ENCODE results near the gene PRR14. TPM values are rescaled to one million over a fixed set of nuclear protein-coding genes. Genes with fewer than 3 reads are reported as not detected.

Gene PRR14
- total and polyA plus RNA-seq, 3 donors from 2014 or later: 37.0 to 66.3 (median 60.0) TPM

DNA sequence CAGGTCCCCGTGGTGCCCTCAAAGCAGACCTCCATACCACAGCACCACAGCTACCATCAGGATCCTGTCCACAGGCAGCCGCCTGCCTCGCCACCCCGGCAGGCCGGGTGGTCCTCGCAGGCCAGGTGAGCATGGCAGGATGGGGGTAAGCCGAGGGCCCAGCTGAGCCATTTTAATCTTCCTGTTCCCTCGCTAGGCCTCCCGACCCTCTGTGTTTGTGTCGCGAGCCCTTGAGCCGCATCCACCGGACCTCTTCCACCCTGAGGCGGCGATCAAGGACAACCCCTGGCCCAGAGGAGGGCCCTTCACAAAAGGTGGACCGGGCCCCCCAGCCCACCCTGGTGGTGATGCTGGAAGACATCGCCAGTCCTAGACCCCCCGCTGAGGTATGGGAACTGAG is 2.0 kb downstream of the PRR14 start:
- intact Hi-C loops (cut with DNase I; ENCODE audit: low total_unique reads): no loop called here
- Histone ChIP-seq H3K4me3 (no peak overlapping the region), H3K27me3 (no peaks in the 10 kb centered on the region), H3K27ac (no peak overlapping the region), H3K36me3 (ENCODE audit: low read depth, missing control alignments) (no peaks in the 10 kb centered on the region), H3K4me1 (peaks cover 23% of the 10 kb centered on the region), H3K9me3 (no peaks in the 10 kb centered on the region)
- 91 to 94% methylated on average over 18 of the region's 18 CpGs for WGBS, 2 donors
- no peak for DNase-seq
- no peak for TF ChIP-seq POLR2A (IDR thresholded peaks at IDR 0.05)
- TF ChIP-seq CTCF (IDR thresholded peaks at IDR 0.05): no peak

- Histone ChIP-seq H3K4me3 (no peak overlapping the region), H3K27ac (no peak overlapping the region), H3K9me3 (no peaks in the 10 kb centered on the region), H3K27me3 (no peaks in the 10 kb centered on the region), H3K36me3 (ENCODE audit: low read depth, missing control alignments) (no peaks in the 10 kb centered on the region), H3K4me1 (peaks cover 24% of the 10 kb centered on the region)
- TF ChIP-seq POLR2A (IDR thresholded peaks at IDR 0.05): no peak
- TF ChIP-seq CTCF (IDR thresholded peaks at IDR 0.05): no peak
- no peak for DNase-seq
- WGBS, 2 donors: 93% methylated on average over 17 to 18 of the region's 18 CpGs
- intact Hi-C loops (cut with DNase I; ENCODE audit: low total_unique reads): no loop called here
These were observed 4.1 kb downstream of the PRR14 start for GRCh38 chr16:30654856-30655255.

DNA sequence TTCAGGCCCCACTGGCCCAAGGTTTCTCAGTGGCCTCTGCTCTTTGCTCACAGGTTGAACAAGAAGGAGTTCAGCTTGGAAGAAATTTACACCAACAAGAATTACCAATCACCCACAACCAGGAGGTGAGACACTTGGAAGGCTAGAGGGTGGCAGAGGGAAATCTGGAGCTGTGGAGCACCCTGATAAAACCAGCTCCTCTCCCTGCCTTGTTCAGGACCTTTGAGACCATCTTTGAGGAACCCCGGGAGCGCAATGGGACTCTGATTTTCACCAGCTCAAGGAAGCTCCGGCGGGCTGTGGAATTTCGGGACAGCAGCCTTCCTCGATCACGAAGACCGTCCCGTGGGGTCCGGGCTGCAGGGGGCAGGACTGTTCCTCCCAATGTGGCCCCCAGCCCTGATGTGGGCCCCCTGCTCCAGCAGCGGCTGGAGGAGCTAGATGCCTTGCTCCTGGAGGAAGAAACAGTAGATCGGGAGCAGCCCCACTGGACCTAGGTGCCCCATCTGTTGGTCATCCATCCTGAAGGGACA is 5.1 kb downstream of the PRR14 start:
- Histone ChIP-seq H3K36me3 (ENCODE audit: low read depth, missing control alignments) (no peaks in the 10 kb centered on the region), H3K4me1 (peaks cover 34% of the 10 kb centered on the region), H3K27me3 (no peaks in the 10 kb centered on the region), H3K9me3 (no peaks in the 10 kb centered on the region), H3K4me3 (no peak overlapping the region), H3K27ac (no peak overlapping the region)
- TF ChIP-seq CTCF (IDR thresholded peaks at IDR 0.05) (no peak), POLR2A (IDR thresholded peaks at IDR 0.05) (no peak)
- no peak for DNase-seq
- intact Hi-C loops (cut with DNase I; ENCODE audit: low total_unique reads): no loop called here
- 93 to 94% methylated on average over 12 of the region's 12 CpGs for WGBS, 2 donors

- WGBS, 2 donors: 93 to 95% methylated on average over 8 of the region's 8 CpGs
- Histone ChIP-seq H3K27me3 (no peaks in the 10 kb centered on the region), H3K27ac (no peak overlapping the region), H3K9me3 (no peaks in the 10 kb centered on the region), H3K36me3 (ENCODE audit: low read depth, missing control alignments) (no peaks in the 10 kb centered on the region), H3K4me1 (peaks cover 39% of the 10 kb centered on the region), H3K4me3 (no peak overlapping the region)
- DNase-seq: no peak
- TF ChIP-seq POLR2A (IDR thresholded peaks at IDR 0.05) (no peak), CTCF (IDR thresholded peaks at IDR 0.05) (no peak)
- intact Hi-C loops (cut with DNase I; ENCODE audit: low total_unique reads): no loop called here
These were observed 5.6 kb downstream of the PRR14 start for GRCh38 chr16:30656388-30656787.
